Measurements from ENCODE around the gene GPC4. TPM values are rescaled to one million over a fixed set of nuclear protein-coding genes. Genes with fewer than 3 reads are reported as not detected.

Gene GPC4
- total RNA-seq (2022; extraction: Qiagen RNA extraction): 0.01 to 0.06 TPM (median 0.03 TPM) in 4 of 5 replicates, not detected in the other

GRCh38 chrX:133415276-133416105 lies at the start of gene GPC4:
TSS of gene GPC4 (minus strand) at chrX:133415489. CDS start at chrX:133414965, 524 bp downstream.

Other genes starting within 250 kb of the GPC4 start
- gene TFDP3, start 197.1 kb downstream of the GPC4 start, total RNA-seq (2022; extraction: Qiagen RNA extraction): not detected in 5 replicates